K562 (cell line): ENCODE measurements around the gene C14orf39. TPM values are rescaled to one million over a fixed set of nuclear protein-coding genes. Genes with fewer than 3 reads are reported as not detected.

Source experiments
- HCFC1 ChIP-seq: IDR thresholded peaks from 2 replicates; pipeline ENCODE4 v1.6.1; 2012; ENCODE audit warnings: low read depth, low read length, improper control_type of control experiment
- NR2F6 ChIP-seq: fragments of 450-650 bp; formaldehyde crosslinking; IDR thresholded peaks from 2 replicates; pipeline ENCODE4 v1.4.0; 2020; ENCODE audit warnings: mild to moderate bottlenecking
- SIRT6 ChIP-seq: IDR thresholded peaks from one replicate; pipeline ENCODE4 v1.6.1; 2012; ENCODE audit warnings: low read depth, mild to moderate bottlenecking, control low read depth, inconsistent platforms, low read length, moderate library complexity
- ZC3H11A ChIP-seq: IDR thresholded peaks from 2 replicates; pipeline ENCODE4 v1.6.1; 2012; ENCODE audit warnings: low read depth, low read length, improper control_type of control experiment
- ZNF644 ChIP-seq: fragments of 200-800 bp; sonication (Bioruptor generic); IDR thresholded peaks from 2 replicates; pipeline ENCODE4 v1.6.1; 2016; ENCODE audit warnings: low read depth, missing genetic modification characterization, missing compliant biosample characterization
- polyA plus RNA-seq, 8 experiments: library from polyadenylated mRNA; depleted of rRNA in 4 of 8; stranded (reverse) in 5 of 8; unstranded in 3 of 8; fragments of >200 nt; fragmentation: Nextera tagmentation in 2 of 8; fragmentation: Illumina TruSeq in 1 of 8; extraction: Ambion mirVana in 2 of 8; extraction: Trizol in 1 of 8; gene quantifications; 2 replicates each; pipeline versions ENCODE4 v1.2.1 to v1.2.3, GENCODE V29; 2011 to 2014; ENCODE audit warnings: inconsistent platforms in 1 of 8, missing spikeins in 1 of 8
- total RNA-seq, 7 experiments: library from RNA; depleted of rRNA in 6 of 7; stranded (reverse); fragments of >200 nt in 6 of 7; fragmentation: Illumina TruSeq in 2 of 7; extraction: Trizol in 2 of 7; gene quantifications; 2 replicates each; pipeline versions ENCODE4 v1.2.1 to v1.2.3, GENCODE V29; 2011 to 2021; ENCODE audit warnings: low replicate concordance in 1 of 7
- TF ChIP-seq, protein P1 (sequence below): fragments of 450-650 bp; formaldehyde crosslinking; conservative IDR thresholded peaks from 2 replicates; pipeline ENCODE4 v1.4.0; 2022; ENCODE audit warnings: mild to moderate bottlenecking, missing genetic modification characterization
- TF ChIP-seq, protein P2 (sequence below): sonication (generic); formaldehyde crosslinking; IDR thresholded peaks from 2 replicates; pipeline ENCODE4 v1.8.1; 2022; ENCODE audit warnings: missing genetic modification reagents
- TF ChIP-seq, protein P3 (sequence below): fragments of 250-450 bp; sonication (Bioruptor Pico); IDR thresholded peaks from 2 replicates; pipeline ENCODE4 v1.5.0; 2020; ENCODE audit warnings: mild to moderate bottlenecking
- TF ChIP-seq, protein P4 (sequence below): fragments of 450-650 bp; IDR thresholded peaks from 2 replicates; pipeline ENCODE4 v1.6.1; 2018; ENCODE audit not compliant: partially characterized antibody

C14orf39 gene
- total and polyA plus RNA-seq, 9 of the 15 experiments (the other 6 are each of a cell fraction or from before 2014, with no cell fraction given) = 0.54 to 6.7 (median 1.4) TPM

DNA sequence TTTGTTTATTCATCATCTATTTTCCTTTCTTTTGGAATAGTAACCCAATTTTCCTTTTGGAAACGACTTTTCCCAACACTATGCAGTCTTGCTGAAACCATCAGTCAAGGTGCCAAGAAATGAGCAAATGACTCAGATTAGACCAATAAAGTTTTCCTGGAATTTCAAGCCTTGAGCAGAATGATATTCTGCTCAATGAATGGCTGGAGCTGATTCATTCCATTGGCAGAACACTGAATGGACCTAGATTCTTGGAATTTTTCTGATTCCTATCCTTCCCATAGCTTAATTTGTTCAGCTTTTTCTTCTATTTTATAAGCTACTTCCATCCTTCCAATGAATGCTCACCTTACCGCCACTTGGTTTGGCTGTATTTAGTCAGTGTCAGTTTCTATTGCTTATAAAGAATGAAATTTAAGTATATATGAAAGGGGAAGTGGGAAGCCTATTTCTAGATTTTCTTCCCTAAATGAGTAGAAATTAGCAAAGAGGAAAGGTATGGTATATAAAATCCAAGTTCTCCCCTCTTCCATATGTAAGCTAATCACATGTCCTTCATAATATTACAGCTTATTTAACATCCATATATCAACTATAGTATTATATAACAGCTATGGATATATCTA is 89.0 kb downstream of the C14orf39 start (continued):
- TF ChIP-seq, protein P1, sequence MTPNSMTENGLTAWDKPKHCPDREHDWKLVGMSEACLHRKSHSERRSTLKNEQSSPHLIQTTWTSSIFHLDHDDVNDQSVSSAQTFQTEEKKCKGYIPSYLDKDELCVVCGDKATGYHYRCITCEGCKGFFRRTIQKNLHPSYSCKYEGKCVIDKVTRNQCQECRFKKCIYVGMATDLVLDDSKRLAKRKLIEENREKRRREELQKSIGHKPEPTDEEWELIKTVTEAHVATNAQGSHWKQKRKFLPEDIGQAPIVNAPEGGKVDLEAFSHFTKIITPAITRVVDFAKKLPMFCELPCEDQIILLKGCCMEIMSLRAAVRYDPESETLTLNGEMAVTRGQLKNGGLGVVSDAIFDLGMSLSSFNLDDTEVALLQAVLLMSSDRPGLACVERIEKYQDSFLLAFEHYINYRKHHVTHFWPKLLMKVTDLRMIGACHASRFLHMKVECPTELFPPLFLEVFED (CRISPR knock-in tag) = no peak
- TF ChIP-seq, protein P2, sequence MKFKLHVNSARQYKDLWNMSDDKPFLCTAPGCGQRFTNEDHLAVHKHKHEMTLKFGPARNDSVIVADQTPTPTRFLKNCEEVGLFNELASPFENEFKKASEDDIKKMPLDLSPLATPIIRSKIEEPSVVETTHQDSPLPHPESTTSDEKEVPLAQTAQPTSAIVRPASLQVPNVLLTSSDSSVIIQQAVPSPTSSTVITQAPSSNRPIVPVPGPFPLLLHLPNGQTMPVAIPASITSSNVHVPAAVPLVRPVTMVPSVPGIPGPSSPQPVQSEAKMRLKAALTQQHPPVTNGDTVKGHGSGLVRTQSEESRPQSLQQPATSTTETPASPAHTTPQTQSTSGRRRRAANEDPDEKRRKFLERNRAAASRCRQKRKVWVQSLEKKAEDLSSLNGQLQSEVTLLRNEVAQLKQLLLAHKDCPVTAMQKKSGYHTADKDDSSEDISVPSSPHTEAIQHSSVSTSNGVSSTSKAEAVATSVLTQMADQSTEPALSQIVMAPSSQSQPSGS = no peak
- TF ChIP-seq, protein P3, sequence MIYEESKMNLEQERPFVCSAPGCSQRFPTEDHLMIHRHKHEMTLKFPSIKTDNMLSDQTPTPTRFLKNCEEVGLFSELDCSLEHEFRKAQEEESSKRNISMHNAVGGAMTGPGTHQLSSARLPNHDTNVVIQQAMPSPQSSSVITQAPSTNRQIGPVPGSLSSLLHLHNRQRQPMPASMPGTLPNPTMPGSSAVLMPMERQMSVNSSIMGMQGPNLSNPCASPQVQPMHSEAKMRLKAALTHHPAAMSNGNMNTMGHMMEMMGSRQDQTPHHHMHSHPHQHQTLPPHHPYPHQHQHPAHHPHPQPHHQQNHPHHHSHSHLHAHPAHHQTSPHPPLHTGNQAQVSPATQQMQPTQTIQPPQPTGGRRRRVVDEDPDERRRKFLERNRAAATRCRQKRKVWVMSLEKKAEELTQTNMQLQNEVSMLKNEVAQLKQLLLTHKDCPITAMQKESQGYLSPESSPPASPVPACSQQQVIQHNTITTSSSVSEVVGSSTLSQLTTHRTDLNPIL (CRISPR knock-in tag) = no peak
- no peak for TF ChIP-seq HCFC1
- TF ChIP-seq NR2F6 = no peak
- no peak for TF ChIP-seq ZNF644 (tag)
- TF ChIP-seq ZC3H11A = no peak
- TF ChIP-seq, protein P4, sequence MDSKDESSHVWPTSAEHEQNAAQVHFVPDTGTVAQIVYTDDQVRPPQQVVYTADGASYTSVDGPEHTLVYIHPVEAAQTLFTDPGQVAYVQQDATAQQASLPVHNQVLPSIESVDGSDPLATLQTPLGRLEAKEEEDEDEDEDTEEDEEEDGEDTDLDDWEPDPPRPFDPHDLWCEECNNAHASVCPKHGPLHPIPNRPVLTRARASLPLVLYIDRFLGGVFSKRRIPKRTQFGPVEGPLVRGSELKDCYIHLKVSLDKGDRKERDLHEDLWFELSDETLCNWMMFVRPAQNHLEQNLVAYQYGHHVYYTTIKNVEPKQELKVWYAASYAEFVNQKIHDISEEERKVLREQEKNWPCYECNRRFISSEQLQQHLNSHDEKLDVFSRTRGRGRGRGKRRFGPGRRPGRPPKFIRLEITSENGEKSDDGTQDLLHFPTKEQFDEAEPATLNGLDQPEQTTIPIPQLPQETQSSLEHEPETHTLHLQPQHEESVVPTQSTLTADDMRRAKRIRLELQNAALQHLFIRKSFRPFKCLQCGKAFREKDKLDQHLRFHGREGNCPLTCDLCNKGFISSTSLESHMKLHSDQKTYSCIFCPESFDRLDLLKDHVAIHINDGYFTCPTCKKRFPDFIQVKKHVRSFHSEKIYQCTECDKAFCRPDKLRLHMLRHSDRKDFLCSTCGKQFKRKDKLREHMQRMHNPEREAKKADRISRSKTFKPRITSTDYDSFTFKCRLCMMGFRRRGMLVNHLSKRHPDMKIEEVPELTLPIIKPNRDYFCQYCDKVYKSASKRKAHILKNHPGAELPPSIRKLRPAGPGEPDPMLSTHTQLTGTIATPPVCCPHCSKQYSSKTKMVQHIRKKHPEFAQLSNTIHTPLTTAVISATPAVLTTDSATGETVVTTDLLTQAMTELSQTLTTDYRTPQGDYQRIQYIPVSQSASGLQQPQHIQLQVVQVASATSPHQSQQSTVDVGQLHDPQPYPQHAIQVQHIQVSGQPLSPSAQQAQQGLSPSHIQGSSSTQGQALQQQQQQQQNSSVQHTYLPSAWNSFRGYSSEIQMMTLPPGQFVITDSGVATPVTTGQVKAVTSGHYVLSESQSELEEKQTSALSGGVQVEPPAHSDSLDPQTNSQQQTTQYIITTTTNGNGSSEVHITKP = no peak
- no peak for TF ChIP-seq SIRT6

Other genes starting within 250 kb of the C14orf39 start
- gene PPM1A, start 236.8 kb downstream of the C14orf39 start, total RNA-seq (2014; rRNA removed) = 5.5 and 6.0 TPM in 2 replicates
- gene PPM1A, start 236.8 kb downstream of the C14orf39 start, total RNA-seq (2014; rRNA removed; fragmentation: Illumina TruSeq; extraction: Trizol) = 16.0 and 22.0 TPM in 2 replicates
- gene PPM1A, start 236.8 kb downstream of the C14orf39 start, total RNA-seq (2015; rRNA removed; fragmentation: Illumina TruSeq; extraction: Trizol) = 13.7 TPM in 2 replicates
- gene PPM1A, start 236.8 kb downstream of the C14orf39 start, total RNA-seq (2021) = 19.3 and 23.9 TPM in 2 replicates
- gene PPM1A, start 236.8 kb downstream of the C14orf39 start, polyA plus RNA-seq (2011; rRNA removed) = 13.5 and 21.4 TPM in 2 replicates
- gene PPM1A, start 236.8 kb downstream of the C14orf39 start, polyA plus RNA-seq (2014; fragmentation: Illumina TruSeq; extraction: Trizol) = 15.2 and 19.4 TPM in 2 replicates
- gene PPM1A, start 236.8 kb downstream of the C14orf39 start, polyA plus RNA-seq (2014; fragmentation: Nextera tagmentation; extraction: Ambion mirVana) = 10 to 100 TPM; 10.1 to 13.6 TPM
- 8.8 and 16.9 TPM in 2 replicates for gene PPM1A, start 236.8 kb downstream of the C14orf39 start, polyA plus RNA-seq (2014; rRNA removed)
- not detected in 2 replicates for gene SIX6, start 23.1 kb upstream of the C14orf39 start, total RNA-seq (2014; rRNA removed)
- not detected in 2 replicates for gene SIX6, start 23.1 kb upstream of the C14orf39 start, total RNA-seq (2014; rRNA removed; fragmentation: Illumina TruSeq; extraction: Trizol)
- gene SIX6, start 23.1 kb upstream of the C14orf39 start, total RNA-seq (2015; rRNA removed; fragmentation: Illumina TruSeq; extraction: Trizol) = not detected in 2 replicates
- not detected in 2 replicates for gene SIX6, start 23.1 kb upstream of the C14orf39 start, total RNA-seq (2021)
- gene SIX6, start 23.1 kb upstream of the C14orf39 start, polyA plus RNA-seq (2011; rRNA removed) = not detected in 2 replicates
- not detected in 2 replicates for gene SIX6, start 23.1 kb upstream of the C14orf39 start, polyA plus RNA-seq (2014; fragmentation: Illumina TruSeq; extraction: Trizol)
- not detected for gene SIX6, start 23.1 kb upstream of the C14orf39 start, polyA plus RNA-seq (2014; fragmentation: Nextera tagmentation; extraction: Ambion mirVana)
- not detected in 2 replicates for gene SIX6, start 23.1 kb upstream of the C14orf39 start, polyA plus RNA-seq (2014; rRNA removed)
- gene SIX1, start 163.4 kb upstream of the C14orf39 start, total RNA-seq (2014; rRNA removed) = 0.65 and 0.73 TPM in 2 replicates
- 0.45 and 0.47 TPM in 2 replicates for gene SIX1, start 163.4 kb upstream of the C14orf39 start, total RNA-seq (2014; rRNA removed; fragmentation: Illumina TruSeq; extraction: Trizol)
- gene SIX1, start 163.4 kb upstream of the C14orf39 start, total RNA-seq (2015; rRNA removed; fragmentation: Illumina TruSeq; extraction: Trizol) = 0.45 and 0.80 TPM in 2 replicates
- gene SIX1, start 163.4 kb upstream of the C14orf39 start, total RNA-seq (2021) = 0.49 and 0.76 TPM in 2 replicates
- 0.40 and 1.1 TPM in 2 replicates for gene SIX1, start 163.4 kb upstream of the C14orf39 start, polyA plus RNA-seq (2011; rRNA removed)
- 0.45 and 0.55 TPM in 2 replicates for gene SIX1, start 163.4 kb upstream of the C14orf39 start, polyA plus RNA-seq (2014; fragmentation: Illumina TruSeq; extraction: Trizol)
- under 1 TPM; 0.28 to 0.30 TPM for gene SIX1, start 163.4 kb upstream of the C14orf39 start, polyA plus RNA-seq (2014; fragmentation: Nextera tagmentation; extraction: Ambion mirVana)
- 0.08 and 0.27 TPM in 2 replicates for gene SIX1, start 163.4 kb upstream of the C14orf39 start, polyA plus RNA-seq (2014; rRNA removed)
- 7.4 and 8.7 TPM in 2 replicates for gene SIX4, start 238.3 kb upstream of the C14orf39 start, total RNA-seq (2014; rRNA removed)
- 6.6 and 7.6 TPM in 2 replicates for gene SIX4, start 238.3 kb upstream of the C14orf39 start, total RNA-seq (2014; rRNA removed; fragmentation: Illumina TruSeq; extraction: Trizol)
- 6.2 and 6.4 TPM in 2 replicates for gene SIX4, start 238.3 kb upstream of the C14orf39 start, total RNA-seq (2015; rRNA removed; fragmentation: Illumina TruSeq; extraction: Trizol)
- 8.1 and 8.6 TPM in 2 replicates for gene SIX4, start 238.3 kb upstream of the C14orf39 start, total RNA-seq (2021)
- gene SIX4, start 238.3 kb upstream of the C14orf39 start, polyA plus RNA-seq (2011; rRNA removed) = 5.6 and 6.3 TPM in 2 replicates
- 3.9 and 4.1 TPM in 2 replicates for gene SIX4, start 238.3 kb upstream of the C14orf39 start, polyA plus RNA-seq (2014; fragmentation: Illumina TruSeq; extraction: Trizol)
- gene SIX4, start 238.3 kb upstream of the C14orf39 start, polyA plus RNA-seq (2014; fragmentation: Nextera tagmentation; extraction: Ambion mirVana) = 1 to 10 TPM in 1 of 2 experiments, under 1 TPM in 1; 0.77 to 1.1 TPM
- 3.4 and 5.4 TPM in 2 replicates for gene SIX4, start 238.3 kb upstream of the C14orf39 start, polyA plus RNA-seq (2014; rRNA removed)
- gene MNAT1, start 248.7 kb upstream of the C14orf39 start, total RNA-seq (2014; rRNA removed) = 41.7 and 45.6 TPM in 2 replicates
- gene MNAT1, start 248.7 kb upstream of the C14orf39 start, total RNA-seq (2014; rRNA removed; fragmentation: Illumina TruSeq; extraction: Trizol) = 61.9 and 70.9 TPM in 2 replicates
- 64.8 and 68.0 TPM in 2 replicates for gene MNAT1, start 248.7 kb upstream of the C14orf39 start, total RNA-seq (2015; rRNA removed; fragmentation: Illumina TruSeq; extraction: Trizol)
- gene MNAT1, start 248.7 kb upstream of the C14orf39 start, total RNA-seq (2021) = 37.8 and 38.4 TPM in 2 replicates
- 54.9 and 58.0 TPM in 2 replicates for gene MNAT1, start 248.7 kb upstream of the C14orf39 start, polyA plus RNA-seq (2011; rRNA removed)
- 52.5 and 60.4 TPM in 2 replicates for gene MNAT1, start 248.7 kb upstream of the C14orf39 start, polyA plus RNA-seq (2014; fragmentation: Illumina TruSeq; extraction: Trizol)
- 10 to 100 TPM; 75.6 to 83.3 TPM for gene MNAT1, start 248.7 kb upstream of the C14orf39 start, polyA plus RNA-seq (2014; fragmentation: Nextera tagmentation; extraction: Ambion mirVana)
- gene MNAT1, start 248.7 kb upstream of the C14orf39 start, polyA plus RNA-seq (2014; rRNA removed) = 51.1 and 51.8 TPM in 2 replicates